ENCODE measurements around the gene FARSB. TPM values are rescaled to one million over a fixed set of nuclear protein-coding genes. Genes with fewer than 3 reads are reported as not detected.

FARSB gene
- total RNA-seq, 4 donors from 2014 or later, result 9.7 to 26.8 (median 20.9) TPM

DNA sequence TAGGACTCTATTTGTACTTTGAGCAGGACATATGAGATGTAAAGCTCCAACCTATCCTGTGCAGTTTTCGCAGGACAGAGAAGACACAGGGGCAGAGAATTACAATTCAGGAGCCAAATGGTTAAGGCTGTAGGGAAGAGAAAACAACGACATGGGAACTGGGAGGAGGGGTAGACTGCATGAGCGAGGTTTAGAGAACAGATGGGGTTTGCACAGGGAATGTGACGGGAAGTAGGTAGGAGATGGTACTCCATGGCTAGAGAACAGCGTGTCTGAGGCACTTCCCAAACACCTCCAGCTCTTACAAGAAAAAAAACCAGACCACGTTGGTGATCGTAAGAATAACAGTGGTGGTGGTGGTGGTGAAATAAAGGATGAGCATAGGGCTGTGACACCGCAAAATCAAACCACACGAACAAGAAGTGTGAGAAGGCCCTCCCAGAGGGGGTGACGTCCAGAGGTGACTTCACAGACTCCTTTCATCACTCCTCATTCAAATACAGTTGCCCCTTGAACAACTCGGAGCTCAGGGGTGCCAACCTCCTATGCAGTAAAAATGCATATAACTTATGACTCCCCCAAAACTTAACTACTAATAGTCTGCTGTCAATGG is 92.7 kb downstream of the FARSB start:
- peaks cover 0 to 39% (median 0%) of the 10 kb centered on the region in 3 donors for H3K36me3 ChIP-seq
- intact Hi-C loops (cut with DNase I), result loop anchor here (5.0 kb wide), 1 partner anchor 246 kb away; no protein-coding TSS in a partner anchor
- no peaks in the 10 kb centered on the region for H3K27me3 ChIP-seq
- WGBS, 2 donors, result 63 to 65% methylated on average over 11 of the region's 11 CpGs
- no peaks in the 10 kb centered on the region for H3K9me3 ChIP-seq
- no peak for DNase-seq
- TF ChIP-seq, protein P1, sequence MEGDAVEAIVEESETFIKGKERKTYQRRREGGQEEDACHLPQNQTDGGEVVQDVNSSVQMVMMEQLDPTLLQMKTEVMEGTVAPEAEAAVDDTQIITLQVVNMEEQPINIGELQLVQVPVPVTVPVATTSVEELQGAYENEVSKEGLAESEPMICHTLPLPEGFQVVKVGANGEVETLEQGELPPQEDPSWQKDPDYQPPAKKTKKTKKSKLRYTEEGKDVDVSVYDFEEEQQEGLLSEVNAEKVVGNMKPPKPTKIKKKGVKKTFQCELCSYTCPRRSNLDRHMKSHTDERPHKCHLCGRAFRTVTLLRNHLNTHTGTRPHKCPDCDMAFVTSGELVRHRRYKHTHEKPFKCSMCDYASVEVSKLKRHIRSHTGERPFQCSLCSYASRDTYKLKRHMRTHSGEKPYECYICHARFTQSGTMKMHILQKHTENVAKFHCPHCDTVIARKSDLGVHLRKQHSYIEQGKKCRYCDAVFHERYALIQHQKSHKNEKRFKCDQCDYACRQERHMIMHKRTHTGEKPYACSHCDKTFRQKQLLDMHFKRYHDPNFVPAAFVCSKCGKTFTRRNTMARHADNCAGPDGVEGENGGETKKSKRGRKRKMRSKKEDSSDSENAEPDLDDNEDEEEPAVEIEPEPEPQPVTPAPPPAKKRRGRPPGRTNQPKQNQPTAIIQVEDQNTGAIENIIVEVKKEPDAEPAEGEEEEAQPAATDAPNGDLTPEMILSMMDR (IDR thresholded peaks at IDR 0.05), result no peak
- no peak for TF ChIP-seq POLR2A (IDR thresholded peaks at IDR 0.05)
- H3K4me3 ChIP-seq, result no peak overlapping the region
- no peak overlapping the region for H3K27ac ChIP-seq
- H3K4me1 ChIP-seq, result no peaks in the 10 kb centered on the region

DNA sequence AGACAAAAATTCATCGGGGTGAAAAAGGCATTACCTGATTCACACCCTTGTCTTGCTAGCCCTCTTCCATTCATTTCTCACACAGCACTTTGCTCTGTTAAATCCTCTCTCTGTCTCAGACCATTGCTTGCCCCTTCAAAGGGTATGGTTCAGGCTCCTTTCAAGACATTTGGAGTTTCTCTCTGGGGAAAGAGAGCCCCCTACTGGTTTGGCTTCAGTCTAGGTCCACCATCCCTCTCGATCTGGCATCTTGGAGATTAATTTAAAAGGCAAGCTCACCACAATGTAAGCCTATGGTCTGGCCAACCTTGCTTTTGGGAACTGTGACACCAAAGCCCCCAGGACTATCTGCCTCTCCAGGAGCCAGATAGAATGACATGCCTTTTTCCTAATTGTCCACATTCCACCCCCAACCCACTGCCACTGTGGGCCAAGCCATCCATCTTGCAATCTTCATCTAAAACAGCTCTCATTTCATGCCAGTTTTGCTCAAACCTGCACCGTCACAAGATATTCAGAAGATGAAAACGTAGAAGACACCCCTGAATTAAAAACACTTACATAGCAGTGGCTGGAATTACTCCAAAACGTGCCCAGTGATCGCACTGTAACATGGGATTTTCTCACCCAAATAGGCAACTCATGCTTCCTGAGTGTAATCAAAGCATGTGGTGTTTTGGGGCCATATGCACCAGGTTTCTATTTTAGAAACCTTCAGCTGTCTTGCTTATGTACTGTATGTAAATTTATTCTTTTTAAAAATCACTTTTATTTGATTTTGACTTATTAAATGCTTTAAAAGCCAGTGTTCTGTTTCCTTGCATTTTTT is 93.9 kb downstream of the FARSB start:
- Histone ChIP-seq H3K36me3 (peaks cover 0 to 34% (median 0%) of the 10 kb centered on the region in 3 donors), H3K9me3 (no peaks in the 10 kb centered on the region), H3K27ac (no peak overlapping the region), H3K27me3 (no peaks in the 10 kb centered on the region), H3K4me1 (no peaks in the 10 kb centered on the region), H3K4me3 (no peak overlapping the region)
- TF ChIP-seq, protein P1 (IDR thresholded peaks at IDR 0.05), result peak in 5 of 6 experiments; percentile 54 to 72 (median 59)
- no peak for TF ChIP-seq POLR2A (IDR thresholded peaks at IDR 0.05)
- DNase-seq, result no peak
- 40 to 53% methylated on average over 6 of the region's 6 CpGs for WGBS, 2 donors
- intact Hi-C loops (cut with DNase I), result loop anchor here (5.0 kb wide), 1 partner anchor 245 kb away; no protein-coding TSS in a partner anchor

DNA sequence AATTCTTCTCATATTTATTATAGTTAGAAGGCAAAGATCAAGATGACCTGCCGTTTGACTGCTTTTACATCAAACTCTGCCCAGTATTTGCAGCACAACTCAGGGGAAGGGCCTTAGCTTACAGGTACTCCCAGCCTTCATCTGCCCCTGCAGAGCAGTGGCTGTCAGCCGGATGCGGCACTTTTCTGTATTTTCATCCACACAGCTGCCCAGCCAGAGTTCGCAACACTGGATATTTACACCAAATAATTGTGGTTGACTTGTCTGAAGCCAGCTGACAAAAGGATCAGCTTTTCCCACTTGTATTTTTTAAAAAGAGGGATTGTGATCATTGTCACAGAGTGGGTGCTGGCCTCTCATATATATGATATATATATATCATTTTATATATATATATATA is 94.7 kb downstream of the FARSB start:
- TF ChIP-seq, protein P1 (IDR thresholded peaks at IDR 0.05), result no peak
- no peak for TF ChIP-seq POLR2A (IDR thresholded peaks at IDR 0.05)
- no peak for DNase-seq
- no peaks in the 10 kb centered on the region for H3K27me3 ChIP-seq
- H3K9me3 ChIP-seq, result no peaks in the 10 kb centered on the region
- intact Hi-C loops (cut with DNase I), result loop anchor here (5.0 kb wide), 1 partner anchor 244 kb away; no protein-coding TSS in a partner anchor
- no peaks in the 10 kb centered on the region for H3K4me1 ChIP-seq
- H3K36me3 ChIP-seq, result peaks cover 0 to 25% (median 0%) of the 10 kb centered on the region in 3 donors
- no peak overlapping the region for H3K27ac ChIP-seq
- WGBS, 2 donors, result 90 to 92% methylated on average over 4 of the region's 4 CpGs
- no peak overlapping the region for H3K4me3 ChIP-seq

DNA sequence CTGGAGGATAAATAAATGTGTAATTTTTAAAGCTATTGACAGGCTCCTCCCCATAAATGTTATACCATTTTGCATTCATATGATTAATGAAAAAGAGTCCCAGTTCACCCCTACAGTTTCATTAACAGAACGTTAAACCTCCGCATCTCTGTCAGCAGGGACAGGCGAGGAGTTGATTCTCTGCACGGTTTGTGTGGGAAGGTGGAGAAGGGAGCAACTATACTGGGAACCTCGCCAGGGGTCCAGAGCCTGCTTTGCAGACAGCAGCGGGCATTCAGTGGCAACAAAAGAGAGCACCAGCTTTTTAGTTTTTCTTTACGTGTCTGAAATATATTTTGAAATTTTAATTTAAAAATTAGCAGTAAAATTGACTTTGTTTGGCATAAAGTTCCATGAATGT is 101.4 kb downstream of the FARSB start:
- no peaks in the 10 kb centered on the region for H3K27me3 ChIP-seq
- DNase-seq, result no peak
- H3K9me3 ChIP-seq, result no peaks in the 10 kb centered on the region
- intact Hi-C loops (cut with DNase I), result no loop called here
- H3K27ac ChIP-seq, result no peak overlapping the region
- no peak overlapping the region for H3K4me3 ChIP-seq
- 69 to 76% methylated on average over 7 of the region's 7 CpGs for WGBS, 2 donors
- H3K36me3 ChIP-seq, result peaks cover 0 to 14% (median 0%) of the 10 kb centered on the region in 3 donors
- TF ChIP-seq, protein P1 (IDR thresholded peaks at IDR 0.05), result no peak
- TF ChIP-seq POLR2A (IDR thresholded peaks at IDR 0.05), result no peak
- no peaks in the 10 kb centered on the region for H3K4me1 ChIP-seq

DNA sequence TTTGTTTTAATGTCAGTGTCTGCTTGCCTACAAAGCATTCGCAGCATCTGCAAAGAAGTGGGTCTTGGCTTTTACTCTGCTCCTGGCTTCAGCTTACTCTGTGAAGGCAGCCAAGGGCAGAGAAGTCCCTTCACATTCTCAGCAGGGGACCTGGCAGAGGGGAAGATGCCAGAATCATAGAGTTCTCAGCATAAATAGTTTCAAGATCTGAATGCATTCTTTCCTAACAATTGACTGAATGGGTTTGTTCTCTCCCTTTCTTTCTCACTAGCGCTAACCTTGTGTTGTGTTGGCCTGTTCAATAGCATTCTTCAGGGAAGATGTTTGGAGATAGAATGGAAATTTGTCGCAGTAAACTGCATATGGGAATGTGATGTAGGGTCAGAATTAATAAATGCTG is 106.9 kb downstream of the FARSB start:
- intact Hi-C loops (cut with DNase I), result no loop called here
- no peak for DNase-seq
- 52 to 64% methylated on average over 3 of the region's 3 CpGs for WGBS, 2 donors
- Histone ChIP-seq H3K27me3 (no peaks in the 10 kb centered on the region), H3K9me3 (no peaks in the 10 kb centered on the region), H3K27ac (no peak overlapping the region), H3K4me1 (peaks cover 0 to 54% (median 10%) of the 10 kb centered on the region in 3 donors), H3K4me3 (no peak overlapping the region), H3K36me3 (no peaks in the 10 kb centered on the region)
- TF ChIP-seq, protein P1 (IDR thresholded peaks at IDR 0.05), result no peak
- TF ChIP-seq POLR2A (IDR thresholded peaks at IDR 0.05), result no peak
